ENCODE data around the gene KRT79. TPM values are rescaled to one million over a fixed set of nuclear protein-coding genes. Genes with fewer than 3 reads are reported as not detected.
"Not testable (repeated sequence)": the region's sequence is repeated elsewhere in the genome, so short reads cannot be mapped to it uniquely, and the experiment has no call there.

KRT79 gene
- total RNA-seq, 4 donors from 2014 or later: not detected

GRCh38 chr12:52795694-52796428 is 38.2 kb downstream of the KRT79 start, which contains the start of gene KRT3:
Gene KRT3 (minus strand): TSS chr12:52796117. CDS start chr12:52796042, 75 bp downstream.
- H3K4me3 ChIP-seq: no peak within 1 kb of the TSS
- no peak for TF ChIP-seq POLR2A (IDR thresholded peaks at IDR 0.05; ENCODE audit: low read depth)
- H3K9me3 ChIP-seq: no peaks in the 10 kb centered on the region
- intact Hi-C loops (cut with DNase I): no loop called here
- DNase-seq (ENCODE audit: extremely low spot score): no peak
- no peaks in the 10 kb centered on the region for H3K36me3 ChIP-seq
- peaks cover 0 to 29% (median 5%) of the 10 kb centered on the region in 4 donors for H3K27me3 ChIP-seq
- 93% methylated on average over 15 of the region's 17 CpGs for WGBS
- H3K4me1 ChIP-seq: peaks cover 0 to 6% (median 3%) of the 10 kb centered on the region in 4 donors
- H3K27ac ChIP-seq (replicated peaks in 1 of 4): no peak within 1 kb of the TSS

- H3K4me1 ChIP-seq; H3K9me3 ChIP-seq; H3K4me3 ChIP-seq; intact Hi-C loops (cut with DNase I); H3K27ac ChIP-seq (replicated peaks in 1 of 4); DNase-seq (ENCODE audit: extremely low spot score); H3K36me3 ChIP-seq: not testable (repeated sequence)
- WGBS: no CpG with 5 or more reads among the region's 2 CpGs
- H3K27me3 ChIP-seq: peaks cover 0 to 35% (median 6%) of the 10 kb centered on the region in 4 donors
Measured at GRCh38 chr12:52795332-52795674, 38.8 kb downstream of the KRT79 start.

- H3K4me3 ChIP-seq: no peak overlapping the region
- intact Hi-C loops (cut with DNase I): no loop called here
- no peak for TF ChIP-seq CTCF (IDR thresholded peaks at IDR 0.05)
- TF ChIP-seq POLR2A (IDR thresholded peaks at IDR 0.05; ENCODE audit: low read depth): no peak
- no peak for TF ChIP-seq POLR2AphosphoS5 (IDR thresholded peaks at IDR 0.05)
- TF ChIP-seq EP300 (IDR thresholded peaks at IDR 0.05): no peak
- peaks cover 0 to 41% (median 9%) of the 10 kb centered on the region in 4 donors for H3K27me3 ChIP-seq
- H3K27ac ChIP-seq (replicated peaks in 1 of 4): no peak overlapping the region
- WGBS: 90% methylated on average over 5 of the region's 5 CpGs
- peaks cover 0 to 7% (median 6%) of the 10 kb centered on the region in 4 donors for H3K4me1 ChIP-seq
- no peak for DNase-seq (ENCODE audit: extremely low spot score)
- no peaks in the 10 kb centered on the region for H3K36me3 ChIP-seq
- no peaks in the 10 kb centered on the region for H3K9me3 ChIP-seq
Measured at GRCh38 chr12:52794479-52795331, 39.4 kb downstream of the KRT79 start.

GRCh38 chr12:52792185-52793029 is 41.7 kb downstream of the KRT79 start:
- Histone ChIP-seq H3K4me1 (peaks cover 0 to 10% (median 8%) of the 10 kb centered on the region in 4 donors), H3K27ac (replicated peaks in 1 of 4) (no peak overlapping the region), H3K27me3 (peaks cover 0 to 54% (median 13%) of the 10 kb centered on the region in 4 donors), H3K4me3 (no peak overlapping the region), H3K36me3 (no peaks in the 10 kb centered on the region), H3K9me3 (no peaks in the 10 kb centered on the region)
- no peak for DNase-seq (ENCODE audit: extremely low spot score)
- WGBS: 85% methylated on average over 10 of the region's 10 CpGs
- intact Hi-C loops (cut with DNase I): no loop called here
- TF ChIP-seq POLR2AphosphoS5 (IDR thresholded peaks at IDR 0.05) (no peak), POLR2A (IDR thresholded peaks at IDR 0.05; ENCODE audit: low read depth) (no peak), CTCF (IDR thresholded peaks at IDR 0.05) (no peak), EP300 (IDR thresholded peaks at IDR 0.05) (no peak)

- TF ChIP-seq CTCF (IDR thresholded peaks at IDR 0.05) (no peak), POLR2A (IDR thresholded peaks at IDR 0.05; ENCODE audit: low read depth) (no peak), POLR2AphosphoS5 (IDR thresholded peaks at IDR 0.05) (no peak), EP300 (IDR thresholded peaks at IDR 0.05) (no peak)
- WGBS: 84% methylated on average over 11 of the region's 12 CpGs
- Histone ChIP-seq H3K4me1 (peaks cover 0 to 10% (median 8%) of the 10 kb centered on the region in 4 donors), H3K27me3 (peaks cover 0 to 54% (median 13%) of the 10 kb centered on the region in 4 donors), H3K27ac (replicated peaks in 1 of 4) (no peak overlapping the region), H3K36me3 (no peaks in the 10 kb centered on the region), H3K9me3 (no peaks in the 10 kb centered on the region), H3K4me3 (no peak overlapping the region)
- intact Hi-C loops (cut with DNase I): no loop called here
- no peak for DNase-seq (ENCODE audit: extremely low spot score)
Measured at GRCh38 chr12:52791271-52792184, 42.6 kb downstream of the KRT79 start.
